Measurements from ENCODE around the gene IL16.

The IL16 gene

GRCh38 chr15:81302701-81303109 is 106.0 kb downstream of the IL16 start:
- no peak for FAIRE-seq
- DNase-seq (ENCODE audit: extremely low spot score, insufficient read length, low read depth) = no peak

- DNase-seq (ENCODE audit: extremely low spot score, insufficient read length, low read depth) = no peak
- peak; percentile 29 for FAIRE-seq
Measured at GRCh38 chr15:81303244-81304225, 106.9 kb downstream of the IL16 start.

DNA sequence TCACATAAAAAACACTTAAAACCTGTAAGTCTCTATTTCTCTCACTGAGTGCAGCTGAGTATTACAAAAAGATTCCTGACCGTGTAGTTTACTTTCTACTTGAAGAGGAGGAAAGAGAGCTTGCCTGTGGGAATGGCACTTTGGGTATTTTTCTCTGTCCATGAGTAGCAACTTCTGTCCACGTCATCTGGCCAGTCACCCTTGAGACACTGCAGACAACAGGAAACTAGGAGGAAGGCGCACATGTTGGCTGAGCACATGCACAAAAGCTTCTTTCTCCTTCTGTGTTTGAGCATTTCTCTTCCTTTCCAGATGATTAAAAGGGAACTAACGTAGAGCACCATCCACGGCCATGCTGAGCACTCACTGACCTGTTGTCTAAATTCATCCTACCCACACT is 107.5 kb downstream of the IL16 start:
- DNase-seq (ENCODE audit: extremely low spot score, insufficient read length, low read depth) (no peak), FAIRE-seq (peak; percentile 78)

DNA sequence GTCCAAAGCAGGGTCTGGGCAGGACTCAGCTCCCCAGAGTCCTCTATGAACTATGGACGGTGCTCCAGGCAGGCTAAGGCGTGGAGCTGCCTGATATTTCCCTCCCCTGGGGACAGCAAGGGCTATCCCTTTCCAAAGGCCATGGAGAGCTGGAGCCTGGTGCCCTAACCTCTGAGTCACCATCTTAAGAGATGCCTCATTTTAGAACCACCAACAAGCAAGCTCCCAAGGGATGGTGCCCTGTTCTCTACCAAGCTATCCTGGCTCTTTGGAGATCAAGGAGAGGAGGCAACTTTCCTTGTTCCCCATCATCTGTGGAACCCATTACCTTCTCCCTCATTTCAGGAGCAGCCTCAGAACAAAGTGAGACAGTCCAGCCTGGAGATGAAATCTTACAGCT is 111.6 kb downstream of the IL16 start:
- FAIRE-seq = no peak

GRCh38 chr15:81309647-81310450 is 113.2 kb downstream of the IL16 start:
- FAIRE-seq (no peak), DNase-seq (ENCODE audit: extremely low spot score, insufficient read length, low read depth) (no peak)

More for the DNA sequence above, 111.6 kb downstream of the IL16 start:
- DNase-seq (ENCODE audit: extremely low spot score, insufficient read length, low read depth) = no peak

GRCh38 chr15:81310480-81310879 is 113.8 kb downstream of the IL16 start:
- no peak for DNase-seq (ENCODE audit: extremely low spot score, insufficient read length, low read depth)
- no peak for FAIRE-seq

GRCh38 chr15:81311752-81312464 is 115.2 kb downstream of the IL16 start:
- DNase-seq (ENCODE audit: extremely low spot score, insufficient read length, low read depth) = no peak
- peak; percentile 79 for FAIRE-seq

- DNase-seq (ENCODE audit: extremely low spot score, insufficient read length, low read depth) (no peak), FAIRE-seq (no peak)
Measured at GRCh38 chr15:81312790-81313543, 116.3 kb downstream of the IL16 start.

DNA sequence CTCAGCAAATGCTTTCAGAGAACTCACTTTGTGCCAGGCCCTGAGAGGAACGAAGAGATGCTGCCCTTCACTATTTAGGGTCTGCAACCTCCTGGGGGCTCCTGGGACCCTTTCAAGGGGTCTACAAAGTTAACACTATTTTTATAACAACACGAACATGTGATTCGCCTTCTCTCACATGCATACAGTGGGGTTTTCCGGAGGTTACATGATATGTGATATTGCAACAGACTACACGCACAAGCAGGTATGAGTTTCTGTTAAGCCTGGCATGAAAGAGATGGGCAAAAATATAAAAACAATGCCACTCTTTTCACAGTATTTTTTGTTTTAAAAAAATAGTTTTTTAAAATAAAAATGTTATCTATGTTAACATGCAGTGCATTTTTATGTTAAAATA is 117.0 kb downstream of the IL16 start:
- no peak for FAIRE-seq
- DNase-seq (ENCODE audit: extremely low spot score, insufficient read length, low read depth) = no peak

- no peak for DNase-seq (ENCODE audit: extremely low spot score, insufficient read length, low read depth)
- no peak for FAIRE-seq
Measured at GRCh38 chr15:81314378-81314777, 117.7 kb downstream of the IL16 start.

DNA sequence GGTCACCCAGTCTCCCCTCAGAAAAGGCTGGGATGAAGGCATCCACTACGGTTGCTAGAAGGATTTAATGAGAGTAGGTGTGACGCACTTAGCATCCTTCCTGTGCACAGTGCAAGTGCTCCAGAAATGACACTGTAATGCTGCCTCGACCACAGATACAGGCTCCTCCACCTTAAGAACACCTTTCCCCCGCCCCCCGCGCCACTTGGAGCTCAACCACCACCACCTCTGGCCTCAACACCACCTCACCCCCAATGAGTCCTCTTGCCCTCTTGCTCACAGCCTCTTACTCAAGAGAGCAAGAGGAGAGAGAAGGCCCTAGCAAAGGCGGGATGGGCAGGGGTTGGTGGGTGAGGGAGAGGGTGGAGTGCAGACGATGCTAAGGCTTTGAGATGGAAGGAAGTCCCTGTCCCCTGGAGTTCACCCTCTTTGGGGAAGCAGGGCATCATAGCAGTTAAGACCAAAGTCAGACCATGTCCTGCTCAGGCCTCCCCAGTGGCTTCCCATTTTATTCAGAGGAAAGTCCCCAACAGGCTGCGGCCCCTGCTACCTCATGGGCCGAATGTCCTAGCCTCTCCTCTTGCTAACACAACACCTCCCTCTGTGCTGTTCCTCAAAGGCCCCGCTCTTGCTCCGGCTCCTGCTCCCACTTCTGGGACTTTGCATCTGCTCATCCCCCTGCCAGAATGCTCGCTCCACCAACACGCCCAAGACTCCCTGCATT is 118.9 kb downstream of the IL16 start:
- peak; percentile 71 for FAIRE-seq
- DNase-seq (ENCODE audit: extremely low spot score, insufficient read length, low read depth) = no peak

DNA sequence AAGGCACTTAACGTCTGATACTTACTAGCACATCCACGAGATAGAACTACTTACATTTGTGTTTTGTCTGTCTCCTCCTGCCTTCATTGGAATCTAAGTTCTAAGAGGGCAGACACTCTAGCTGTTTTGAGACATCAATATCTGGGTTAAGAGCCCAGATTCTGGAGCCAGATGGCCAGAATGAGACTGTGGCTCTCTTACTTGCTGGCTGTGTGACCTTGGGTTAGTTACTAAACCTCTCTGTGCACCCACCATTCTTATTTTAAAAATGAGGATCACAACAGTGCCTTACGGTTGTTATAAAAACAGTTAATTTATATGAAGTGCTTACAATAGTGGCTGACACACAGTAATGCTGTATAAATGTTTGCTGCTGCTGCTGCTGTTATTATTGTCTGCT is 119.6 kb downstream of the IL16 start:
- DNase-seq (ENCODE audit: extremely low spot score, insufficient read length, low read depth) = no peak
- peak; percentile 26 for FAIRE-seq

DNA sequence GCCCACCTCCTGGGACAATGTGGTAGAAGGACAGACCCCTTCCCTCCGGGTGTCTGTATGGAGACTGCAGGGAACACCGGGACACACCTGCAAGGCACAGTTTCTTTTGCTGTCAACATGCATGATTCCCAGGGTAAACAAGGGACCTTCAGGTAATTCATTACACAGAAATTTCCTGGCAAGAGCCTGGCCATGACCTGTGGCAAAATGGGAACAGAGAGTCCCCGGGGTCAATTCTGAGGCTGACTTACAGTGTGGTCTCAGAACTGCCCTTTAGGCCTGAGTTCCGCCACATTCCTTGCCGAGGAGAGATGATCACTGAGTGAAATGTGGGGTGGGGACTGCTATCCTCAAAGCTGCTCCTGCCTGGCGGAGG is 121.0 kb downstream of the IL16 start:
- FAIRE-seq (no peak), DNase-seq (ENCODE audit: extremely low spot score, insufficient read length, low read depth) (no peak)

DNA sequence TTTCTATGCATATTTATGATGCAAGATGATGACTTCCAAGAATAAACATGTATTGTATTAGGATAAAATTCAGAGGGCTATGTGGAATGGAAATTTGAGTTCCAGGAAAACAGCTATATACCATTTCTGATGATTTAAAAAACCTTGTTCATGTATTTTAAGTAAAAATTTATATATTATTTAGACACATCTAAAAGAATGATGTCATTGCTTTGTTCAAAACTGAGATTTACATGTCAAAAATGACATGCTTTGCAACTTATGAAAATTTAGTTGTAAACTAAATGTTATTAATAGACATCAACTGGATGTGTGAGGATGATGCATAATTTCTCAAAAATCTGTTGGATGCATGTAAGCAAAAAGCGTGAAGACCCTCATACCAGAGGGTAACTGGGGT is 125.0 kb downstream of the IL16 start:
- DNase-seq (ENCODE audit: extremely low spot score, insufficient read length, low read depth) = no peak
- no peak for FAIRE-seq

- FAIRE-seq (no peak), DNase-seq (ENCODE audit: extremely low spot score, insufficient read length, low read depth) (no peak)
Measured at GRCh38 chr15:81322676-81323253, 126.1 kb downstream of the IL16 start.

DNA sequence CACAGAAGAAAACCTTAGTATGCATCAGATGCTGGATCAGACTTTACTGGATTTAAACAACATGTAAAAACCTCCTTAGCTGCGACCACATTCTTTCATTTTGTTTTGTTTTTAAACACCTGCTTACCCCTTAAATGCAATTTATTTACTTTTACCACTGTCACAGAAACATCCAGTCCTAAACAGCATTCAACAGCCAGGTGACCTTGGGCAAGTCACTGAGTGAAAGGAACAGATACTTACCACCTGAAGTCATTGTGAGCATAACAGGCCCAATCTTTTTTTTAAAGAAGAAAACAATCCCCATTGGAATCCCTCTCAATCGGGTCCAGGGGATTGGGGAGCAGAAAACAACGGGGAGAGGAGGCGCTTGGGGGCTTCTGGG is 126.9 kb downstream of the IL16 start:
- FAIRE-seq = no peak
- no peak for DNase-seq (ENCODE audit: extremely low spot score, insufficient read length, low read depth)

DNA sequence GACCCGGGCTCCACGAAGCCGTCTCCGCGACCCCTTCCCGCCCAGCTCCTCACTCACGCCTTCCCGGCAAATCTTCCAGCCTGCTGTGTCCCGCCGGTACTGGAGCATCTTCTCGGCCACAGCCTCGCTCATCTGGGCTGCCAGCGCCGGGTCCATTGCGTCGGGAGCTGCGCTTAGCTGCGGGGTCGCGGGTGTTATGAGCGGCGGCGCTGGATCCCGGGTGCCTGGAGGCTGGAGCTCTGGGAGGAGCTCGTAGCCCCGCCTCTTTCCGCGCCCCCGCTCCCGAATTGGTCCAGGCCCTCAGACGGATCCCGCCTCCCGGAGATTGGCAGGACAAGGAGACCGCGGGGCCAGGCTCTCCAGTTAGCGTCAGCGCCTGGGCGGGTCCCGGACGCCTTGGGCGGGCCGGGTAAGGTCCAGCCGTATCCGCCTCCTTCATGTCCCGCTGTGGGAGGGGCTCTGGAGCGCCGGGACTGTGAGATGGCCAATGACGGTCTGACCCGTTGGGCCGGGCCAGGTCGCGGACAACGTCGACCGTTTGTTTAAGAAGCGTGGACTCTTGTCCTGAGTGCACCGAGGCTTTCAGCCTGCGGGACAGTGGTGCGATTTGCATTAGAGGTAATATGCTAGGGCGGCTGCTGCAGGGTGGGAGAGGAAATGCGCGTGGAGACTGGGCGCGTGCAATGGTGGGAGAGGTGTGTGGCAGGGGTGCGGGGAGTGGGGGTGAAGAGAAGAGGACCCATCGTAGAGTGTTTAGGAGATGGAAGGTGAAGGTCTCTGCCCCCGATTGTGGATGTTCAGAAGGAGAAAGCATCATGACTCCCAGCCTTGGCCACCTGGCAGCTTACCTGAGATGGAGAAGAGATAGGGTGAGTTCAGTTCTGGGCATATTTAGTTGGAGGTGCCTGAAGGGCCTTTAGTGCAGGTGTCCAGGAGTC is 127.5 kb downstream of the IL16 start, which contains the start of gene STARD5:
Gene STARD5, minus strand, starts transcription at position 198 of the 938 bp plus-strand sequence. Its CDS starts 42 bp downstream, at position 156.
- DNase-seq (ENCODE audit: extremely low spot score, insufficient read length, low read depth) = peak; percentile 96
- peak; percentile 89 for FAIRE-seq
